Memory B cell (primary cell): Measurements from ENCODE around the gene CACNA1B.
"Not testable (repeated sequence)": the region's sequence is repeated elsewhere in the genome, so short reads cannot be mapped to it uniquely, and the experiment has no call there.

Experiments used
- ATAC-seq: fragments of 150-1000 bp; cut with Tn5 transposase; 2 replicates; pipeline ENCODE4 v1.10.0; 2021; ENCODE audit warnings: low read depth, mild to moderate bottlenecking, moderate library complexity
- DNase-seq, 2 donors: peaks; one replicate each; pipeline ENCODE4 v3.0.0; 2022; ENCODE audit warnings: low spot score in 2 of 2
- H3K27ac Mint-ChIP-seq: one replicate; pipeline ENCODE4 v1.8.0; 2022; ENCODE audit warnings: mild to moderate bottlenecking, moderate library complexity, mixed read lengths
- H3K27me3 Mint-ChIP-seq: one replicate; pipeline ENCODE4 v1.8.0; 2022; ENCODE audit warnings: mixed read lengths
- H3K36me3 Mint-ChIP-seq: one replicate; pipeline ENCODE4 v1.8.0; 2022; ENCODE audit warnings: mild to moderate bottlenecking, mixed read lengths
- H3K4me1 Mint-ChIP-seq: one replicate; pipeline ENCODE4 v1.8.0; 2022; ENCODE audit warnings: mixed read lengths
- H3K4me3 Mint-ChIP-seq: one replicate; pipeline ENCODE4 v1.8.0; 2022; ENCODE audit warnings: mild to moderate bottlenecking, moderate library complexity, mixed read lengths
- H3K9me3 Mint-ChIP-seq: one replicate; pipeline ENCODE4 v1.8.0; 2022; ENCODE audit warnings: mixed read lengths

The CACNA1B gene

GRCh38 chr9:138100711-138101350, 223.2 kb downstream of the CACNA1B start:
- Mint-ChIP-seq H3K36me3 (no peaks in the 10 kb centered on the region), H3K27ac (no peak overlapping the region), H3K27me3 (no peaks in the 10 kb centered on the region), H3K4me3 (no peak overlapping the region), H3K9me3 (no peaks in the 10 kb centered on the region), H3K4me1 (no peaks in the 10 kb centered on the region)
- ATAC-seq (no peak), DNase-seq (no peak)

- DNase-seq (no peak), ATAC-seq (no peak)
- H3K36me3 Mint-ChIP-seq, result no peaks in the 10 kb centered on the region
- no peak overlapping the region for H3K27ac Mint-ChIP-seq
- H3K4me3 Mint-ChIP-seq, result no peak overlapping the region
- H3K4me1 Mint-ChIP-seq, result no peaks in the 10 kb centered on the region
- peaks cover under 1% of the 10 kb centered on the region for H3K27me3 Mint-ChIP-seq
- H3K9me3 Mint-ChIP-seq, result no peaks in the 10 kb centered on the region
These were observed 224.1 kb downstream of the CACNA1B start for GRCh38 chr9:138101444-138102234.

- no peaks in the 10 kb centered on the region for H3K4me1 Mint-ChIP-seq
- H3K4me3 Mint-ChIP-seq, result no peak overlapping the region
- H3K36me3 Mint-ChIP-seq, result no peaks in the 10 kb centered on the region
- H3K9me3 Mint-ChIP-seq, result no peaks in the 10 kb centered on the region
- H3K27ac Mint-ChIP-seq, result no peak overlapping the region
- peaks cover 4% of the 10 kb centered on the region for H3K27me3 Mint-ChIP-seq
- ATAC-seq (no peak), DNase-seq (no peak)
These were observed 224.9 kb downstream of the CACNA1B start for GRCh38 chr9:138102246-138103051.

GRCh38 chr9:138103111-138103848, 225.7 kb downstream of the CACNA1B start:
- DNase-seq, result no peak
- H3K27me3 Mint-ChIP-seq, result peaks cover 4% of the 10 kb centered on the region

GRCh38 chr9:138103849-138104206, 226.2 kb downstream of the CACNA1B start:
- Mint-ChIP-seq H3K27ac (no peak overlapping the region), H3K9me3 (no peaks in the 10 kb centered on the region), H3K27me3 (peaks cover 4% of the 10 kb centered on the region), H3K4me3 (no peak overlapping the region), H3K36me3 (no peaks in the 10 kb centered on the region), H3K4me1 (no peaks in the 10 kb centered on the region)
- no peak for DNase-seq
- ATAC-seq, result no peak

More at GRCh38 chr9:138103111-138103848, 225.7 kb downstream of the CACNA1B start:
- Mint-ChIP-seq H3K27ac (no peak overlapping the region), H3K9me3 (no peaks in the 10 kb centered on the region), H3K4me3 (no peak overlapping the region), H3K36me3 (no peaks in the 10 kb centered on the region), H3K4me1 (no peaks in the 10 kb centered on the region)
- ATAC-seq, result no peak

- H3K36me3 Mint-ChIP-seq, result no peaks in the 10 kb centered on the region
- H3K4me3 Mint-ChIP-seq, result no peak overlapping the region
- H3K27ac Mint-ChIP-seq, result no peak overlapping the region
- H3K27me3 Mint-ChIP-seq, result peaks cover 4% of the 10 kb centered on the region
- ATAC-seq (no peak), DNase-seq (no peak)
- no peaks in the 10 kb centered on the region for H3K9me3 Mint-ChIP-seq
- H3K4me1 Mint-ChIP-seq, result no peaks in the 10 kb centered on the region
These were observed 226.9 kb downstream of the CACNA1B start for GRCh38 chr9:138104251-138105122.

GRCh38 chr9:138105123-138105415, 227.5 kb downstream of the CACNA1B start:
- no peak overlapping the region for H3K4me3 Mint-ChIP-seq
- peaks cover 4% of the 10 kb centered on the region for H3K27me3 Mint-ChIP-seq
- no peak overlapping the region for H3K27ac Mint-ChIP-seq
- no peaks in the 10 kb centered on the region for H3K9me3 Mint-ChIP-seq
- DNase-seq (no peak), ATAC-seq (no peak)
- H3K36me3 Mint-ChIP-seq, result no peaks in the 10 kb centered on the region
- H3K4me1 Mint-ChIP-seq, result no peaks in the 10 kb centered on the region

- DNase-seq (no peak), ATAC-seq (no peak)
- H3K4me1 Mint-ChIP-seq, result no peaks in the 10 kb centered on the region
- peaks cover 4% of the 10 kb centered on the region for H3K27me3 Mint-ChIP-seq
- H3K4me3 Mint-ChIP-seq, result no peak overlapping the region
- no peaks in the 10 kb centered on the region for H3K36me3 Mint-ChIP-seq
- H3K9me3 Mint-ChIP-seq, result no peaks in the 10 kb centered on the region
- no peak overlapping the region for H3K27ac Mint-ChIP-seq
These were observed 228.3 kb downstream of the CACNA1B start for GRCh38 chr9:138105561-138106505.

- H3K4me3 Mint-ChIP-seq, DNase-seq, H3K4me1 Mint-ChIP-seq, H3K36me3 Mint-ChIP-seq, H3K27ac Mint-ChIP-seq, H3K27me3 Mint-ChIP-seq, H3K9me3 Mint-ChIP-seq, ATAC-seq: not testable (repeated sequence)
These were observed 229.5 kb downstream of the CACNA1B start for GRCh38 chr9:138107039-138107438.

GRCh38 chr9:138111607-138112006, 234.0 kb downstream of the CACNA1B start:
- H3K36me3 Mint-ChIP-seq, result no peaks in the 10 kb centered on the region

GRCh38 chr9:138112090-138112748, 234.6 kb downstream of the CACNA1B start:
- Mint-ChIP-seq H3K27me3 (peaks cover 10% of the 10 kb centered on the region), H3K4me3 (no peak overlapping the region), H3K36me3 (no peaks in the 10 kb centered on the region), H3K4me1 (no peaks in the 10 kb centered on the region), H3K9me3 (no peaks in the 10 kb centered on the region), H3K27ac (no peak overlapping the region)
- DNase-seq, result no peak
- no peak for ATAC-seq

More at GRCh38 chr9:138111607-138112006, 234.0 kb downstream of the CACNA1B start:
- peaks cover 11% of the 10 kb centered on the region for H3K27me3 Mint-ChIP-seq
- H3K27ac Mint-ChIP-seq, result no peak overlapping the region
- H3K4me3 Mint-ChIP-seq, result no peak overlapping the region
- DNase-seq (no peak), ATAC-seq (no peak)
- no peaks in the 10 kb centered on the region for H3K9me3 Mint-ChIP-seq
- no peaks in the 10 kb centered on the region for H3K4me1 Mint-ChIP-seq
